ACHN (cell line): ENCODE measurements around the gene GRXCR1.

ENCODE experiments used
- DNase-seq: peaks from one replicate; pipeline ENCODE4 v3.0.0-alpha.2; 2015
- in situ Hi-C: cut with HindIII; loops from 2 replicates; pipeline ENCODE4 v1.10.0; 2017; ENCODE audit warnings: low sequenced_read_pairs, low pct_ligation_motif_present, low pct_unique_long_range_greater_than_20kb

GRXCR1 gene

DNA sequence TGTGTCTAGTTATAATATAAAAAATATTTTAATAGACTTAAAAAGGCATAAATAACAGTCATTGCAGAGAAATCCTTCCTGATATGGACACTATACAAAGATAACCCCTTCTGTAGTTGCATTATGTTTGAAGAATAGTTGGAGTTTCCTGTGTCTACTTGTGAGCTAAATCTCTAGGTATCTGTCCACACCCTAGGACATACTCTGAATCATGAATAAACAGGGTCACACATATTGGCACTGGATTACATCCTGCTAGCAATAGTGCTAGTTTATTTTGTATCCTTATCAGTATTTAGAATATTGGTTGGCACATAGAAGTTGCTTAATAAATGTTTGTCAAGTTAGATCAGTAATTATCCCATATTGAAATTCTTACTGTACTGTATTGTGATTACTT, 173.9 kb downstream of the GRXCR1 start:
- in situ Hi-C loops: no loop called here
- DNase-seq: no peak

DNA sequence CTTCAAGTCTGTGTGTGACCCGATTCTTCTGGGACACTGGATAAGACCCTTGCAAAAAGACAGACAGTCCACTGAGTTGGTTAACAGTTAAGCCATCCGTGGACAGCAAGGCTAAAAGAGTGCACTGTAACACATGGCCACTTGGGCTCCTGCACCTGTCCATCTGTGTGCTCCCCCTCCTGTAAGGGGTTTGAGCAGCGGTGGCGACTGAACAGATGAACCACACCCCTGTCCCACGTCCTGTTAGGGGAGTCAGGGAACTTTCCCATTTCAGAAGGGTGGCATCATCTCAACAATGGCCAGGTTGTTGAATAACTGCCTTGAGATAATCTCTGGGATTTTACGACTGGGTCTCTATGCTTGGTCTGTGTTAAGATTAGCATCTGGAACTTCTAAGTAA, 178.6 kb downstream of the GRXCR1 start:
- in situ Hi-C loops: no loop called here
- DNase-seq: no peak
